Thymus (tissue), 11 donors: Measurements from ENCODE around the gene CHST10. TPM values are rescaled to one million over a fixed set of nuclear protein-coding genes. Genes with fewer than 3 reads are reported as not detected.

Experiments used
- DNase-seq, 9 donors: peaks; one replicate each; pipeline ENCODE4 v3.0.0-alpha.2; 2013; ENCODE audit warnings: low spot score in 9 of 9, low read depth in 6 of 9, missing footprints in 1 of 9
- H3K27ac ChIP-seq, 2 donors: one replicate each; pipeline ENCODE4 v1.5.1; 2013; ENCODE audit warnings: control low read depth in 1 of 2, low read depth in 1 of 2, low read length in 1 of 2, mild to moderate bottlenecking in 1 of 2, moderate library complexity in 1 of 2
- H3K27me3 ChIP-seq, 2 donors: one replicate each; pipeline ENCODE4 v1.5.1; 2013; ENCODE audit warnings: low read length in 1 of 2; ENCODE audit not compliant: control insufficient read depth in 2 of 2, insufficient read depth in 1 of 2
- H3K36me3 ChIP-seq, 2 donors: one replicate each; pipeline ENCODE4 v1.5.1; 2013; ENCODE audit warnings: low read length in 1 of 2, mild to moderate bottlenecking in 1 of 2, moderate library complexity in 1 of 2; ENCODE audit not compliant: control insufficient read depth in 2 of 2, insufficient read depth in 2 of 2
- H3K4me1 ChIP-seq, 2 donors: one replicate each; pipeline ENCODE4 v1.5.1; 2013; ENCODE audit warnings: low read length in 2 of 2; ENCODE audit not compliant: control insufficient read depth in 2 of 2, insufficient read depth in 2 of 2
- H3K4me3 ChIP-seq, 2 donors: one replicate each; pipeline ENCODE4 v1.5.1; 2013; ENCODE audit warnings: low read length in 2 of 2, control low read depth in 1 of 2, mild to moderate bottlenecking in 1 of 2
- H3K9me3 ChIP-seq, 2 donors: one replicate each; pipeline ENCODE4 v1.5.1; 2013; ENCODE audit warnings: low read length in 1 of 2, mild to moderate bottlenecking in 1 of 2; ENCODE audit not compliant: control insufficient read depth in 2 of 2, insufficient read depth in 1 of 2
- WGBS: extraction: QIAGEN DNeasy Blood & Tissue Kit; methylation state at CpG from one replicate; pipeline ENCODE4 v1.1.7; 2013; 5-methylcytosine and 5-hydroxymethylcytosine counted together
- polyA plus RNA-seq: library from polyadenylated mRNA; stranded (reverse); fragments of 200-250 nt; gene quantifications from one replicate; pipeline ENCODE4 v1.2.3, GENCODE V29; 2013
- total RNA-seq: library from RNA; stranded (reverse); fragments of 120-200 nt; gene quantifications from one replicate; pipeline ENCODE4 v1.2.4, GENCODE V29; 2013
- donor health status: healthy.

Gene CHST10
- total and polyA plus RNA-seq, 2 donors: 4.0 to 7.1 TPM

DNA sequence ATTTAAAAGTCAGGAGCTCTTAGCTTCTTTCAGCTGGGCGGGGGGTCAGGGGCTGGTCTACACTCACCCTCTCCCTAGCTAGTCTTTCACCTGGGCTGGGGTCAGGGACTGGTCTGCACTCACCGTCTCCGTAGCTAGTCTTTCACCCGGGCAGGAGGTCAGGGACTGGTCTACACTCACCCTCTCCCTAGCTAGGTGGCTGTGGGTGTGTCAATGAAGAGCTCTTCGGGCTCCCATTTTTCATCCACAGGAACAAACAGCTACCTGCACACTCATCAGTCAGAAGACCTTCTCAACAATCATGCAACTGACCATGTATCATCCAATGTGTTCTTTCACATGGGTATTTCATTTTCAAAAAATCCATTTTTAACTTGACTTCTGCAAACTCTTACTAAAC, 8.0 kb downstream of the CHST10 start:
- H3K27me3 ChIP-seq: no peaks in the 10 kb centered on the region
- no peaks in the 10 kb centered on the region for H3K4me1 ChIP-seq
- DNase-seq: no peak
- H3K4me3 ChIP-seq: no peak overlapping the region
- no peaks in the 10 kb centered on the region for H3K9me3 ChIP-seq
- WGBS: 94% methylated on average over 5 of the region's 5 CpGs
- H3K36me3 ChIP-seq: peaks cover 10 to 16% of the 10 kb centered on the region in 2 donors
- H3K27ac ChIP-seq: no peak overlapping the region

DNA sequence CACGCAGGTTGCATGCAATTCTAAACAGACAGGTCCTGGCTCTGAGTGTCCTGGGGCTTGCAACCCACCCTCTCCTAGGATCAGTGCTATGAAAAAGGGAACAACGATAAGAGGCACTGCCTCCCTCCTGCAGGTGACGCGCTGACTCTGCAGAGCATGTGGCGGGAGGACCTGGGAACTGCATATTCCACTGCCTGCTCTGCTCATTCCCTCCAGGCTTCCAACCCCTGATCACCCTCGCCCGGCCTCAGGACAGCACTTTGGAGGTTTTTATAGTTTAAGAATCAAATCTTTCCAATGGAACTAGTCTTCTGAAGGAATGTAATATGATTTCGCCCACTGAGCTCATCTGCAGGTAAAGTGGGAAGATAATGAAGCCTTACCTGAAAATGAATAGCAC, 8.5 kb downstream of the CHST10 start:
- H3K9me3 ChIP-seq: no peaks in the 10 kb centered on the region
- 95% methylated on average over 8 of the region's 8 CpGs for WGBS
- no peak overlapping the region for H3K27ac ChIP-seq
- no peak overlapping the region for H3K4me3 ChIP-seq
- DNase-seq: no peak
- H3K36me3 ChIP-seq: peaks cover 10 to 16% of the 10 kb centered on the region in 2 donors
- H3K4me1 ChIP-seq: peaks cover 0 to 2% of the 10 kb centered on the region in 2 donors
- no peaks in the 10 kb centered on the region for H3K27me3 ChIP-seq

DNA sequence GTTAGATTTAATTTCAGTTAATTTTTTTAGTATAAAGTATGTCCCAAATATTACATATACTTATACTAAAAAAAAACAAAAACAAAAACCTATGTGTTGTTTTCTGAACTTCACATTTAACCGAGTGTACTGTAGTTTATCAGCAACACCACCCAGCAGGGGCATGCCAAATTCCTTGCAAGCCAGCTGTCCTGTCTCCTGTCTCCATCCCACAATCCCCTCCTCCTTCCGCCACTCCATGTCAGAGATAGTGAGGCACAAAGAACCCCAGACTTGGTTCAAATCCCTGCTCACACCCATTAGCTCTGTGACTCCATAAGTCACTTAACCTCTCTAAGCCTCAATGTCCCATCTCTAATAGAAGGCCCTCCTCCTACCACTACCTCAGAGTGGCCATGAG, 9.4 kb downstream of the CHST10 start:
- H3K4me3 ChIP-seq: no peak overlapping the region
- no peak overlapping the region for H3K27ac ChIP-seq
- no peaks in the 10 kb centered on the region for H3K9me3 ChIP-seq
- DNase-seq: no peak
- H3K4me1 ChIP-seq: peaks cover 0 to 2% of the 10 kb centered on the region in 2 donors
- H3K36me3 ChIP-seq: peaks cover 10 to 16% of the 10 kb centered on the region in 2 donors
- WGBS: 94% methylated on average over 2 of the region's 2 CpGs
- no peaks in the 10 kb centered on the region for H3K27me3 ChIP-seq

DNA sequence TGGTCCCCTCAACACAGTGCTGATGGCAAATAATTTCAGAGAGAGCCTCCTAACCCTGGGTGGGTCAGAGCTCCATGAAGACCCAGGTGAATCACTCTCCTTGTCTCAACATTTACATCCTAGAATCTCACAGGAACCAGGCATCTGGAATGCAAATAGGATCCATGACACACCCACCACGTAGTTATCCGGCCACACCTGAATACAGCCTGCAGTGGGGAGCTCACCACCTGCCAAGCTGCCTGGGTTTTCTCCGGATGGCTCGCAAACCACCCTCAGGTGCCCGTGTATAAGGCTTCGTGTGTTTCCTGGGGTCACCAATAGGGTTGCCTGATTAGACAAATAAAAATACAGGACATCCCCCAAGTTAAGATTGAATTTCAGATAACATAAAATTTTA, 9.9 kb downstream of the CHST10 start:
- H3K4me1 ChIP-seq: peaks cover 0 to 2% of the 10 kb centered on the region in 2 donors
- no peaks in the 10 kb centered on the region for H3K9me3 ChIP-seq
- no peaks in the 10 kb centered on the region for H3K27me3 ChIP-seq
- WGBS: 98% methylated on average over 6 of the region's 6 CpGs
- H3K36me3 ChIP-seq: peaks cover 10 to 16% of the 10 kb centered on the region in 2 donors
- H3K27ac ChIP-seq: no peak overlapping the region
- no peak for DNase-seq
- no peak overlapping the region for H3K4me3 ChIP-seq

DNA sequence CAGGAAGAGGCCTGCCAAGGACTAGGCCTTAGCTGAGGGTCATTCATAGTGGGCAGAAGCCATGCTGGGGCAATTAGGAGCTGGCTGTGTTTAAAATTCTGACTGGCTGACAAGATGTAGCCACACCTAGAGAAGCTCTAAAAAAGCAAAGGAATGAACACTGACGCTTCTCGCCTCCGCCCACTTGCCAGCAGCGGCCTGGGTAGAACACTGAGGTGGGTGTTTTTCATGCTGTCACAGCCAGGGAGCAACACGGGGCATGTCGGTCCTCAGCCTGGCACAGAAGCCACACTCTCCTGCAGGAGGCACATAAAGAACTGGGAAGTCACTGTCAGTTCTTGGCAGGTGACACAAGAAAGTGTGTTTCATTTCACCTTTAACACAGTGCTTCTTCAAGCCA, 10.4 kb downstream of the CHST10 start:
- no peak overlapping the region for H3K27ac ChIP-seq
- no peak for DNase-seq
- no peaks in the 10 kb centered on the region for H3K27me3 ChIP-seq
- WGBS: 91% methylated on average over 6 of the region's 6 CpGs
- no peak overlapping the region for H3K4me3 ChIP-seq
- H3K4me1 ChIP-seq: peaks cover 0 to 2% of the 10 kb centered on the region in 2 donors
- peaks cover 10 to 19% of the 10 kb centered on the region in 2 donors for H3K36me3 ChIP-seq
- H3K9me3 ChIP-seq: no peaks in the 10 kb centered on the region

DNA sequence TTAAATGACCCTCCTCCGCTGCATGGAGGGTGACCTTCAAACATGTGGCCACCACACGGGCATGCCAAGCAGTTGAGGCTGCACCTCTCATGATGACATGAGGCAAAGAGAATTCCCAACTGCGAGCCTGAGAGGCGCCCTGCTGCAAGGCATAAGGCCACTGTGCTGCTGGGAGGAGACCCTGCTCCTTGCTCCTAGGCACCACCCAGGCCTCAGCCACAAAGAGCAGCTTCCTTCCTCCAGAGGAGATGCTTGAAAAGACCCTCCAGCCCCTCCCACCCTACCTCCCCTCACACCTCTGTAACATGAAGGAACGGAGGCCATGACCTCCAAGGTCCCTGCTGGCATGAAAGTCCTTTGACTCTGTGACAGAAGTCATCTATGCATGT, 11.4 kb downstream of the CHST10 start:
- Histone ChIP-seq H3K4me3 (no peak overlapping the region), H3K4me1 (peaks cover 0 to 2% of the 10 kb centered on the region in 2 donors), H3K27ac (no peak overlapping the region), H3K9me3 (no peaks in the 10 kb centered on the region), H3K36me3 (peaks cover 10 to 26% of the 10 kb centered on the region in 2 donors), H3K27me3 (no peaks in the 10 kb centered on the region)
- DNase-seq: no peak
- 99% methylated on average over 5 of the region's 5 CpGs for WGBS

DNA sequence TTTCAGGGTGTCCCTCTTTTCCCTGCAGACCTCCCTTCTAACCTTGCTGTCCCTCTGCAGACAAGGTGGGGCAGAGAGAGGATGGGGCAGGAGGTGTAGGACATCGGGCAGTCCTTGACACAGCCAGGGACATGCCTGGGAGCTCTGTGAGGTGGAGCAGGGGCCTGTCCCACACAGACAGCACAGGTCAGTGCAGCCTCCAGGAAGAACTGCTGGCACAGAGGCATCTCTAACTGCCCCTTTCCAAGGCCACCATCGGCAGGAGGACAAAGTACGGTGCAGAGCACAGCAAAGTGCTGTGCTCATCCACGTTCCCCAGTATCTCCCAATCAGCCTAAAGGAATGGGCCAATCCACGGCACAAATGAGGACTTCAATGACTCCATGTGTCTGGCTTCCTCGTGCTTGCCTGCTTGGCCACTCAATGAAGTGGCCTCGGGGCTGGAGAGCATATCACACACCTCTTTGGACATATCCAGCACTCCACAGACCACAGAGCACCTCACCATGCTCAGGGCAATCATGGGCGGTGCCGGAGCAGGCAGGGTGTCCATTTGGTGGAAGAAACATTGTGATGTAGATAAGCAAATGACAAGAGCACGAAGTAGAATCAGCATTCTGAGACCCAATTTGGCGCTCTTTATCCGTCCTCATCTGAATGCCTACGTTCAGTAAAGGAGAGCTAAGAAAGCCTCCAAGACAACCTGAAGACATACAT, 11.9 kb downstream of the CHST10 start:
- WGBS: 99% methylated on average over 13 of the region's 13 CpGs
- peaks cover 10 to 26% of the 10 kb centered on the region in 2 donors for H3K36me3 ChIP-seq
- peaks cover 0 to 2% of the 10 kb centered on the region in 2 donors for H3K4me1 ChIP-seq
- no peak overlapping the region for H3K4me3 ChIP-seq
- H3K9me3 ChIP-seq: no peaks in the 10 kb centered on the region
- H3K27me3 ChIP-seq: no peaks in the 10 kb centered on the region
- H3K27ac ChIP-seq: no peak overlapping the region
- DNase-seq: no peak

DNA sequence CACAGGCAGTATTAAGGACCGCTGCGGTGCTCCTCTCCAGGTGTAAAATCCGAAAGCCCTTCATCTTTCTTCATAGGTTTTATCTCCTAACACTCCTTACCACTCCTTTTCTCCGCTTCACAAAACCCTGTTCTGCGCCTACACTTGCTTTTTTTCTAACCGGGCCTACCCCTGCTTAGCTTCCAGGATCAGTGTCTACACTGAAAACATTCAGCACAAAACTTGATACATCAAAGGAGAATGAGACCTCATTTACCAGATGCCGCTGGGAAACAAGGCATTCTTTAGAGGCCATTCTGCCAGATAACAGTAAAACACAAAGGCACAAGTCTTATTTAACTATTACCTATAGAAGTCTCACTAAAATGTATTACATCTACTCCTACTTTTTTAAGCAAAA, 13.1 kb downstream of the CHST10 start:
- Histone ChIP-seq H3K27ac (no peak overlapping the region), H3K9me3 (no peaks in the 10 kb centered on the region), H3K4me3 (no peak overlapping the region), H3K36me3 (peaks cover 10 to 26% of the 10 kb centered on the region in 2 donors), H3K27me3 (no peaks in the 10 kb centered on the region), H3K4me1 (peaks cover 0 to 2% of the 10 kb centered on the region in 2 donors)
- 96% methylated on average over 7 of the region's 7 CpGs for WGBS
- no peak for DNase-seq

DNA sequence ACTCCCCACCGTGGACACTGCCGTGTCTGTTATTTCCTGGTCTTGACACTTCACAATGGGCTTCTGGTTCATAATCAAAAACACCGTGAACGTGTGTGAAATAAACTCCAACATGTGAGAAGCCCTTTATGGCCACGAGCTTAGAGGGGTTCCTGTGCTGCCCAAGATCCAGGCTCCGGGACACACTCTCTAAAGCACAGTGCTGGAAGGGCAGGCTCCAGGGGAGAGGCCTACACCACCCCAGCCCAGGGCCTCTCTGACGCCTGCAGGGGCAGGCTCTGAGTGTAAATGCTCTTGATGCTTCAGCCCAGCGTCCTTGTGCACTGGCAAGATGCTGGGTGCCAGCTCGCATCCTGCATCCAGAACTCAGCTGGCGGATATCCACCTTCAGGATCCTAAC, 13.7 kb downstream of the CHST10 start:
- H3K4me1 ChIP-seq: peaks cover 0 to 2% of the 10 kb centered on the region in 2 donors
- no peak for DNase-seq
- peaks cover 10 to 26% of the 10 kb centered on the region in 2 donors for H3K36me3 ChIP-seq
- H3K27me3 ChIP-seq: no peaks in the 10 kb centered on the region
- no peaks in the 10 kb centered on the region for H3K9me3 ChIP-seq
- H3K27ac ChIP-seq: no peak overlapping the region
- WGBS: 98% methylated on average over 10 of the region's 10 CpGs
- no peak overlapping the region for H3K4me3 ChIP-seq
